K562 (cell line): ENCODE measurements around the gene ARL17B. TPM values are rescaled to one million over a fixed set of nuclear protein-coding genes. Genes with fewer than 3 reads are reported as not detected.
A peak's percentile ranks its signal among the peaks of the same experiment; 100 is the strongest.
"Not testable (repeated sequence)": the region's sequence is repeated elsewhere in the genome, so short reads cannot be mapped to it uniquely, and the experiment has no call there.

ENCODE experiments used
- ATAC-seq: fragments of 200-7000 bp; cut with Tn5 transposase; 3 replicates; pipeline ENCODE4 v1.9.1; 2020; ENCODE audit warnings: moderate library complexity
- BruUV-seq: library from RNA; stranded (reverse); fragments of 400-500 nt; replicated peaks from 2 replicates; lab custom pipeline; 2021; lab: Mats Ljungman, UMichigan
- CTCF ChIA-PET: fragments of 300-600 bp; formaldehyde crosslinking; extraction: SDS; loops from one replicate; lab custom pipeline; 2021; ENCODE audit warnings: low intra/inter-chr PET ratio; lab: Yijun Ruan, JAX
- POLR2A ChIA-PET: fragments of 300-600, 350-650 bp; sonication (Branson Sonifier 250); formaldehyde crosslinking; extraction: SDS; loops from one replicate; lab custom pipeline; 2021; ENCODE audit warnings: antibody characterized with exemption, inconsistent platforms; lab: Yijun Ruan, JAX
- DNase-seq, 4 experiments: peaks; one replicate each; pipeline versions ENCODE4 v3.0.0 to v3.0.0-alpha.2; 2011 to 2018; ENCODE audit warnings: low spot score in 3 of 4, mixed read lengths in 3 of 4; ENCODE audit errors: extremely low read depth in 1 of 4
- FAIRE-seq: peaks from 2 replicates; lab custom pipeline; 2011; peaks lifted over from hg19 to GRCh38; lab: Jason Lieb, UNC
- H2AFZ ChIP-seq: 2 replicates; pipeline ENCODE4 v1.6.0; 2011; ENCODE audit warnings: low read depth, low read length, control low read depth, inconsistent platforms
- H3K27ac ChIP-seq: fragments of 200-600 bp; 3 replicates; pipeline ENCODE4 v1.8.0; 2011; ENCODE audit warnings: low read depth, mild to moderate bottlenecking, control low read depth, inconsistent platforms, low read length, moderate library complexity, mixed read lengths; ENCODE audit errors: extremely low read depth
- H3K27me3 ChIP-seq, 2 experiments: fragments of 300-600 bp in 1 of 2; 2 replicates in 1 of 2; 3 replicates in 1 of 2; pipeline versions ENCODE4 v1.6.0 to v1.8.0; 2011; ENCODE audit warnings: inconsistent platforms in 2 of 2, low read length in 2 of 2, mild to moderate bottlenecking in 1 of 2, mixed read lengths in 1 of 2, moderate library complexity in 1 of 2; ENCODE audit not compliant: control insufficient read depth in 2 of 2, insufficient read depth in 2 of 2
- H3K36me3 ChIP-seq: fragments of 300-600 bp; 3 replicates; pipeline ENCODE4 v1.8.0; 2011; ENCODE audit warnings: mild to moderate bottlenecking, low read length, inconsistent platforms; ENCODE audit not compliant: control insufficient read depth, insufficient read depth
- H3K4me1 ChIP-seq, 2 experiments: fragments of 200-600 bp in 1 of 2; replicated peaks in 1 of 2; 2 replicates in 1 of 2; 3 replicates in 1 of 2; pipeline versions ENCODE4 v1.5.1 to v1.8.0; 2011; ENCODE audit warnings: inconsistent platforms in 2 of 2, low read length in 2 of 2, mild to moderate bottlenecking in 1 of 2, mixed read lengths in 1 of 2, moderate library complexity in 1 of 2; ENCODE audit not compliant: control insufficient read depth in 2 of 2, insufficient read depth in 2 of 2
- H3K4me2 ChIP-seq: 2 replicates; pipeline ENCODE4 v1.6.1; 2011; ENCODE audit warnings: low read length, control low read depth, inconsistent platforms, mixed read lengths; ENCODE audit not compliant: insufficient read depth
- H3K4me3 ChIP-seq: fragments of 200-600 bp; sonication (generic), shearing (Covaris generic); 2 replicates; pipeline ENCODE4 v1.5.1; 2016; ENCODE audit warnings: control low read depth, inconsistent platforms
- H3K79me2 ChIP-seq: fragments of 200-600 bp; 3 replicates; pipeline ENCODE4 v1.8.0; 2011; ENCODE audit warnings: low read length, inconsistent platforms; ENCODE audit not compliant: control insufficient read depth, insufficient read depth
- H3K9ac ChIP-seq, 2 experiments: 2 replicates each; pipeline versions ENCODE4 v1.6.0 to v1.6.1; 2011; ENCODE audit warnings: low read depth in 2 of 2, low read length in 2 of 2, control low read depth in 1 of 2, inconsistent platforms in 1 of 2, mild to moderate bottlenecking in 1 of 2, mixed read lengths in 1 of 2; ENCODE audit not compliant: insufficient read depth in 1 of 2
- H3K9me1 ChIP-seq: one replicate; pipeline ENCODE4 v1.6.0; 2011; ENCODE audit warnings: inconsistent platforms, mild to moderate bottlenecking, low read length, moderate library complexity; ENCODE audit not compliant: control insufficient read depth, insufficient read depth
- H3K9me3 ChIP-seq: replicated peaks from 2 replicates; pipeline ENCODE4 v1.5.1; 2011; ENCODE audit warnings: low read depth, low read length, inconsistent platforms; ENCODE audit not compliant: control insufficient read depth, insufficient read depth
- H4K20me1 ChIP-seq: replicated peaks from 2 replicates; pipeline ENCODE4 v1.6.1; 2011; ENCODE audit warnings: low read length, inconsistent platforms, mixed read lengths; ENCODE audit not compliant: control insufficient read depth, insufficient read depth
- FOSL1 ChIP-seq: fragments of 200-800 bp; sonication (Bioruptor generic); conservative IDR thresholded peaks from 2 replicates; pipeline ENCODE4 v1.6.1; 2016; ENCODE audit warnings: missing genetic modification characterization, missing compliant biosample characterization
- WGBS: fragments of 100-300 bp; shearing (Covaris generic); methylation state at CpG from one replicate; pipeline ENCODE4 v1.1.6; 2016; ENCODE audit warnings: low coverage, mixed read lengths; ENCODE audit not compliant: insufficient coverage; ENCODE audit errors: missing lambda C conversion rate; 5-methylcytosine and 5-hydroxymethylcytosine counted together
- in situ Hi-C: fragments of 300-500 bp; cut with MboI; formaldehyde crosslinking; loops from 4 replicates; pipeline ENCODE4 v1.15.0; 2018; ENCODE audit warnings: inconsistent platforms, mixed read lengths
- intact Hi-C: fragments of 100-400 bp; cut with micrococcal nuclease; formaldehyde crosslinking; loops from 2 replicates; pipeline ENCODE4 v1.14.2; 2022
- polyA plus RNA-seq, 8 experiments: library from polyadenylated mRNA; depleted of rRNA in 4 of 8; stranded (reverse) in 5 of 8; unstranded in 3 of 8; fragments of >200 nt; fragmentation: Nextera tagmentation in 2 of 8; fragmentation: Illumina TruSeq in 1 of 8; extraction: Ambion mirVana in 2 of 8; extraction: Trizol in 1 of 8; gene quantifications; 2 replicates each; pipeline versions ENCODE4 v1.2.1 to v1.2.3, GENCODE V29; 2011 to 2014; ENCODE audit warnings: inconsistent platforms in 1 of 8, missing spikeins in 1 of 8
- total RNA-seq, 7 experiments: library from RNA; depleted of rRNA in 6 of 7; stranded (reverse); fragments of >200 nt in 6 of 7; fragmentation: Illumina TruSeq in 2 of 7; extraction: Trizol in 2 of 7; gene quantifications; 2 replicates each; pipeline versions ENCODE4 v1.2.1 to v1.2.3, GENCODE V29; 2011 to 2021; ENCODE audit warnings: low replicate concordance in 1 of 7

ARL17B gene
- total and polyA plus RNA-seq, 9 of the 15 experiments (the other 6 are each of a cell fraction or from before 2014, with no cell fraction given) = 4.0 to 24.2 (median 8.4) TPM

DNA sequence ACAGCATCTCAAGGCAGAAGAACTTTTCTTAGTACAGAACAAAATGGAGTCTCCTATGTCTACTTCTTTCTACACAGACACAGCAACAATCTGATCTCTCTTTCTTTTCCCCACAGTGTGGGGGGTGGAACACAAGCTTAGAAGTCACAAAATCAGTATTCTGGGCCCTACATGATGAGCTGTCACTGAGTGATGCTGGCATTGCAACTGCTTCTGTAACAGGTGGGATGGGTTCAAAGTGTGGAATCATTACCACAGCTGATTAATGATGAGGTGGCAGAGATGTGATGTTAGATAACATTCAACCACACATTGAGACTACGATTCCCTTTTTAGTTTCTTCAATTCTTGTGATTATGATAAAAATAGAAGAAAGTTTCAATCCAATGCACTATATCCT lies 77.1 kb downstream of the ARL17B start:
- ATAC-seq, CTCF ChIA-PET, H3K36me3 ChIP-seq, FAIRE-seq, POLR2A ChIA-PET, H3K9me3 ChIP-seq, H3K9me1 ChIP-seq, H3K79me2 ChIP-seq, H3K4me2 ChIP-seq, BruUV-seq, H3K4me1 ChIP-seq, H3K4me3 ChIP-seq, H4K20me1 ChIP-seq, DNase-seq, H2AFZ ChIP-seq, H3K27ac ChIP-seq, H3K27me3 ChIP-seq, intact Hi-C loops, H3K9ac ChIP-seq: not testable (repeated sequence)
- TF ChIP-seq FOSL1 (tag) = peak; percentile 34; the same call in 1 of the 2 replicates
- in situ Hi-C loops = loop anchor here (10.0 kb wide), 1 partner anchor 280 kb away; no protein-coding TSS in a partner anchor
- WGBS = no CpG with 5 or more reads among the region's 1 CpG

DNA sequence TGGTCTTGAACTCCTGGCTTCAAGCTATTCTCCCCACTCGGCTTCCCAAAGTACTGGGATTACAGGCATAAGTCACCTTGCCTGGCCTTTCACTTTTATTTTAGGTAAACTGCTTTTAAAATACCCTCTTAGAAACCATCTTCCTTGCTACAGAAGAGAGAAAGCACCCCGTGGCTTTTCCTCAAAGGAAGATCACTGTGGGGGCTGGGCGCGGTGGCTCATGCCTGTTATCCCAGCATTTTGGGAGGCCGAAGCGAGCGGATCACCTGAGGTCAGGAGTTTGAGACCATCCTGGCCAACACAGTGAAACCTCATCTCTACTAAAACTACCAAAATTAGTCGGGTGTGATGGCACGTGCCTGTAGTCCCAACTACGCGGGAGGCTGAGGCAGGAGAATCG lies 78.9 kb downstream of the ARL17B start:
- H3K27me3 ChIP-seq, intact Hi-C loops, DNase-seq, H3K27ac ChIP-seq, POLR2A ChIA-PET, H2AFZ ChIP-seq, H3K9me1 ChIP-seq, H3K9ac ChIP-seq, CTCF ChIA-PET, H3K79me2 ChIP-seq, H3K4me1 ChIP-seq, ATAC-seq, H3K4me3 ChIP-seq, H3K9me3 ChIP-seq, FAIRE-seq, BruUV-seq, H3K4me2 ChIP-seq, H3K36me3 ChIP-seq, H4K20me1 ChIP-seq: not testable (repeated sequence)
- 79% methylated on average over 12 of the region's 12 CpGs for WGBS
- in situ Hi-C loops = loop anchor here (10.0 kb wide), 1 partner anchor 278 kb away; no protein-coding TSS in a partner anchor

DNA sequence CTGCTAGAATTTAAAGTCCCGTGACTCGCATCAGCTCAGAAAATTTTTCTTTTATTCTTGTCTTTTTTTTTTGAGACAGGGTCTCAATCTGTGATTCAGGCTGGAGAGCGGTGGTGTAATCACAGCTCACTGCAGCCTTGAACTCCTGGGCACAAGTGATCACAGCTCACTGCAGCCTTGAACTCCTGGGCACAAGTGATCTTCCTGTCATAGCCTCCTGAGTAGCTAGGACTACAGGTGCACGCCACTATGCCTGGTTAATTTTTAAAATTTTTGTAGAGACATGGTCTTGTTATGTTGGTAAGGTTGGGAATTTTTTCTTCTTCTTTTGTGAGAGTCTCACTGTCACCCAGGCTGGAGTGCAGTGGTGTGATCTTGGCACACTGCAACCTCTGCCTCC lies 80.2 kb downstream of the ARL17B start:
- ATAC-seq, BruUV-seq, H3K4me2 ChIP-seq, H3K9me3 ChIP-seq, DNase-seq, H3K27me3 ChIP-seq, H3K79me2 ChIP-seq, H3K9ac ChIP-seq, FAIRE-seq, H3K4me3 ChIP-seq, H3K4me1 ChIP-seq, H3K27ac ChIP-seq, CTCF ChIA-PET, H4K20me1 ChIP-seq, intact Hi-C loops, H3K9me1 ChIP-seq, POLR2A ChIA-PET, H3K36me3 ChIP-seq, H2AFZ ChIP-seq: not testable (repeated sequence)
- WGBS = 27% methylated on average over 4 of the region's 4 CpGs
- in situ Hi-C loops = loop anchor here (10.0 kb wide), 1 partner anchor 277 kb away; no protein-coding TSS in a partner anchor
